ENCODE results near the gene CST8. TPM values are rescaled to one million over a fixed set of nuclear protein-coding genes. Genes with fewer than 3 reads are reported as not detected.

CST8 gene
- total and polyA plus RNA-seq, 5 donors, result not detected

- WGBS, result 90% methylated on average over 6 of the region's 6 CpGs
- intact Hi-C loops (cut with DNase I), result no loop called here
- no peak overlapping the region for H3K4me3 ChIP-seq (ENCODE audit: low read length)
These were observed 14.7 kb upstream of the CST8 start for GRCh38 chr20:23476015-23476754.

GRCh38 chr20:23477223-23477622 lies 13.7 kb upstream of the CST8 start:
- no peak overlapping the region for H3K4me3 ChIP-seq (ENCODE audit: low read length)
- no peaks in the 10 kb centered on the region for H3K27me3 ChIP-seq (ENCODE audit: control insufficient read depth, insufficient read depth)
- no peaks in the 10 kb centered on the region for H3K4me1 ChIP-seq (ENCODE audit: control insufficient read depth, insufficient read depth, low read length)
- DNase-seq, result no peak
- H3K9me3 ChIP-seq (ENCODE audit: control insufficient read depth, low read length), result no peaks in the 10 kb centered on the region
- no peak for ATAC-seq
- intact Hi-C loops (cut with DNase I), result no loop called here
- WGBS, result 76% methylated on average over 3 of the region's 3 CpGs
- no peak overlapping the region for H3K27ac ChIP-seq (ENCODE audit: low read length)

More at GRCh38 chr20:23476015-23476754, 14.7 kb upstream of the CST8 start:
- no peak for ATAC-seq
- DNase-seq, result no peak
- Histone ChIP-seq H3K9me3 (ENCODE audit: control insufficient read depth, low read length) (no peaks in the 10 kb centered on the region), H3K27me3 (ENCODE audit: control insufficient read depth, insufficient read depth) (no peaks in the 10 kb centered on the region), H3K27ac (ENCODE audit: low read length) (no peak overlapping the region), H3K4me1 (ENCODE audit: control insufficient read depth, insufficient read depth, low read length) (no peaks in the 10 kb centered on the region)

GRCh38 chr20:23479043-23479442 lies 11.9 kb upstream of the CST8 start:
- no peak for ATAC-seq
- Histone ChIP-seq H3K4me3 (ENCODE audit: low read length) (no peak overlapping the region), H3K9me3 (ENCODE audit: control insufficient read depth, low read length) (no peaks in the 10 kb centered on the region), H3K4me1 (ENCODE audit: control insufficient read depth, insufficient read depth, low read length) (no peaks in the 10 kb centered on the region), H3K27ac (ENCODE audit: low read length) (no peak overlapping the region), H3K27me3 (ENCODE audit: control insufficient read depth, insufficient read depth) (no peaks in the 10 kb centered on the region)
- DNase-seq, result no peak
- intact Hi-C loops (cut with DNase I), result no loop called here
- WGBS, result 73% methylated on average over 4 of the region's 4 CpGs

GRCh38 chr20:23482138-23482537 lies 8.8 kb upstream of the CST8 start:
- Histone ChIP-seq H3K27ac (ENCODE audit: low read length) (no peak overlapping the region), H3K9me3 (ENCODE audit: control insufficient read depth, low read length) (no peaks in the 10 kb centered on the region), H3K4me1 (ENCODE audit: control insufficient read depth, insufficient read depth, low read length) (no peaks in the 10 kb centered on the region), H3K4me3 (ENCODE audit: low read length) (no peak overlapping the region), H3K27me3 (ENCODE audit: control insufficient read depth, insufficient read depth) (no peaks in the 10 kb centered on the region)
- ATAC-seq (no peak), DNase-seq (no peak)
- intact Hi-C loops (cut with DNase I), result no loop called here
- WGBS, result 59% methylated on average over 2 of the region's 2 CpGs

- Histone ChIP-seq H3K27me3 (ENCODE audit: control insufficient read depth, insufficient read depth) (no peaks in the 10 kb centered on the region), H3K4me1 (ENCODE audit: control insufficient read depth, insufficient read depth, low read length) (no peaks in the 10 kb centered on the region), H3K4me3 (ENCODE audit: low read length) (no peak overlapping the region), H3K9me3 (ENCODE audit: control insufficient read depth, low read length) (no peaks in the 10 kb centered on the region), H3K27ac (ENCODE audit: low read length) (no peak overlapping the region)
- intact Hi-C loops (cut with DNase I), result no loop called here
- ATAC-seq (no peak), DNase-seq (no peak)
- 63% methylated on average over 4 of the region's 4 CpGs for WGBS
These were observed 6.8 kb upstream of the CST8 start for GRCh38 chr20:23484081-23484480.

GRCh38 chr20:23488470-23488869 lies 2.4 kb upstream of the CST8 start:
- intact Hi-C loops (cut with DNase I), result no loop called here
- H3K4me3 ChIP-seq (ENCODE audit: low read length), result no peak overlapping the region
- no peak overlapping the region for H3K27ac ChIP-seq (ENCODE audit: low read length)
- H3K4me1 ChIP-seq (ENCODE audit: control insufficient read depth, insufficient read depth, low read length), result no peaks in the 10 kb centered on the region
- no peak for DNase-seq
- 77% methylated on average over 2 of the region's 2 CpGs for WGBS
- no peak for ATAC-seq
- no peaks in the 10 kb centered on the region for H3K27me3 ChIP-seq (ENCODE audit: control insufficient read depth, insufficient read depth)
- no peaks in the 10 kb centered on the region for H3K9me3 ChIP-seq (ENCODE audit: control insufficient read depth, low read length)

GRCh38 chr20:23488996-23489395 lies 1.9 kb upstream of the CST8 start:
- H3K4me1 ChIP-seq (ENCODE audit: control insufficient read depth, insufficient read depth, low read length), result no peaks in the 10 kb centered on the region
- no peaks in the 10 kb centered on the region for H3K9me3 ChIP-seq (ENCODE audit: control insufficient read depth, low read length)
- intact Hi-C loops (cut with DNase I), result no loop called here
- DNase-seq (no peak), ATAC-seq (no peak)
- H3K27me3 ChIP-seq (ENCODE audit: control insufficient read depth, insufficient read depth), result no peaks in the 10 kb centered on the region
- 61% methylated on average over 3 of the region's 3 CpGs for WGBS
- no peak overlapping the region for H3K4me3 ChIP-seq (ENCODE audit: low read length)
- no peak overlapping the region for H3K27ac ChIP-seq (ENCODE audit: low read length)

GRCh38 chr20:23492292-23492691 lies 1.4 kb downstream of the CST8 start:
- intact Hi-C loops (cut with DNase I), result no loop called here
- Histone ChIP-seq H3K9me3 (ENCODE audit: control insufficient read depth, low read length) (no peaks in the 10 kb centered on the region), H3K4me3 (ENCODE audit: low read length) (no peak overlapping the region), H3K27ac (ENCODE audit: low read length) (no peak overlapping the region), H3K27me3 (ENCODE audit: control insufficient read depth, insufficient read depth) (no peaks in the 10 kb centered on the region), H3K4me1 (ENCODE audit: control insufficient read depth, insufficient read depth, low read length) (no peaks in the 10 kb centered on the region)
- ATAC-seq, result no peak
- DNase-seq, result no peak

GRCh38 chr20:23493172-23493772 lies 2.4 kb downstream of the CST8 start:
- DNase-seq, result no peak
- no peak overlapping the region for H3K4me3 ChIP-seq (ENCODE audit: low read length)
- ATAC-seq, result no peak
- no peaks in the 10 kb centered on the region for H3K4me1 ChIP-seq (ENCODE audit: control insufficient read depth, insufficient read depth, low read length)
- 71% methylated on average over 3 of the region's 3 CpGs for WGBS
- no peaks in the 10 kb centered on the region for H3K9me3 ChIP-seq (ENCODE audit: control insufficient read depth, low read length)
- H3K27me3 ChIP-seq (ENCODE audit: control insufficient read depth, insufficient read depth), result no peaks in the 10 kb centered on the region
- intact Hi-C loops (cut with DNase I), result no loop called here
- H3K27ac ChIP-seq (ENCODE audit: low read length), result no peak overlapping the region

GRCh38 chr20:23497536-23497935 lies 6.6 kb downstream of the CST8 start:
- Histone ChIP-seq H3K4me1 (ENCODE audit: control insufficient read depth, insufficient read depth, low read length) (no peaks in the 10 kb centered on the region), H3K4me3 (ENCODE audit: low read length) (no peak overlapping the region), H3K27me3 (ENCODE audit: control insufficient read depth, insufficient read depth) (no peaks in the 10 kb centered on the region), H3K9me3 (ENCODE audit: control insufficient read depth, low read length) (no peaks in the 10 kb centered on the region), H3K27ac (ENCODE audit: low read length) (no peak overlapping the region)
- DNase-seq, result no peak
- WGBS, result 77% methylated on average over 1 of the region's 1 CpG
- intact Hi-C loops (cut with DNase I), result no loop called here
- no peak for ATAC-seq

- Histone ChIP-seq H3K9me3 (ENCODE audit: control insufficient read depth, low read length) (no peaks in the 10 kb centered on the region), H3K27me3 (ENCODE audit: control insufficient read depth, insufficient read depth) (no peaks in the 10 kb centered on the region), H3K4me1 (ENCODE audit: control insufficient read depth, insufficient read depth, low read length) (no peaks in the 10 kb centered on the region), H3K4me3 (ENCODE audit: low read length) (no peak overlapping the region), H3K27ac (ENCODE audit: low read length) (no peak overlapping the region)
- 87% methylated on average over 4 of the region's 4 CpGs for WGBS
- intact Hi-C loops (cut with DNase I), result no loop called here
- DNase-seq, result no peak
- no peak for ATAC-seq
These were observed 11.0 kb downstream of the CST8 start for GRCh38 chr20:23501926-23502325.
